HFFc6 (cell line): ENCODE measurements around the gene ALK. TPM values are rescaled to one million over a fixed set of nuclear protein-coding genes. Genes with fewer than 3 reads are reported as not detected.

Source experiments
- DNase-seq: peaks from one replicate; pipeline ENCODE4 v3.0.0-alpha.2; 2018
- H3K27ac Mint-ChIP-seq: 2 replicates; pipeline ENCODE4 v1.8.0; 2020; ENCODE audit warnings: mild to moderate bottlenecking, mixed read lengths
- H3K27me3 Mint-ChIP-seq: 2 replicates; pipeline ENCODE4 v1.8.0; 2021; ENCODE audit warnings: mild to moderate bottlenecking, moderate library complexity, mixed read lengths; ENCODE audit not compliant: insufficient read depth
- H3K36me3 Mint-ChIP-seq: 2 replicates; pipeline ENCODE4 v1.8.0; 2021; ENCODE audit warnings: low read depth, mixed read lengths
- H3K4me1 Mint-ChIP-seq: 2 replicates; pipeline ENCODE4 v1.8.0; 2020; ENCODE audit warnings: low read depth, mixed read lengths
- H3K4me3 Mint-ChIP-seq: 2 replicates; pipeline ENCODE4 v1.8.0; 2020; ENCODE audit warnings: mild to moderate bottlenecking, moderate library complexity, mixed read lengths
- H3K9me3 Mint-ChIP-seq: 2 replicates; pipeline ENCODE4 v1.8.0; 2020; ENCODE audit warnings: mild to moderate bottlenecking, mixed read lengths
- total RNA-seq, 6 experiments: library from RNA; stranded (reverse); fragmentation: NEBNext Ultra II Directional; extraction: Animal tissue kit (Norgen Biotek cat#: 25700); gene quantifications; 2 replicates in 1 of 6; 3 replicates in 5 of 6; pipeline ENCODE4 v1.2.3, GENCODE V29; 2021
- TF ChIP-seq, protein P1 (sequence below): fragments of 200-600 bp; sonication (generic); IDR thresholded peaks from 2 replicates; pipeline ENCODE4 v1.5.0; 2021; ENCODE audit warnings: antibody characterized with exemption, mild to moderate bottlenecking

ALK gene
- total RNA-seq, 6 experiments from 2014 or later = not detected

GRCh38 chr2:29509878-29510277 is 411.5 kb downstream of the ALK start:
- peaks cover 3% of the 10 kb centered on the region; the same call in 1 of the 2 replicates for H3K9me3 Mint-ChIP-seq
- H3K27ac Mint-ChIP-seq = no peak overlapping the region
- DNase-seq = no peak
- TF ChIP-seq, protein P1, sequence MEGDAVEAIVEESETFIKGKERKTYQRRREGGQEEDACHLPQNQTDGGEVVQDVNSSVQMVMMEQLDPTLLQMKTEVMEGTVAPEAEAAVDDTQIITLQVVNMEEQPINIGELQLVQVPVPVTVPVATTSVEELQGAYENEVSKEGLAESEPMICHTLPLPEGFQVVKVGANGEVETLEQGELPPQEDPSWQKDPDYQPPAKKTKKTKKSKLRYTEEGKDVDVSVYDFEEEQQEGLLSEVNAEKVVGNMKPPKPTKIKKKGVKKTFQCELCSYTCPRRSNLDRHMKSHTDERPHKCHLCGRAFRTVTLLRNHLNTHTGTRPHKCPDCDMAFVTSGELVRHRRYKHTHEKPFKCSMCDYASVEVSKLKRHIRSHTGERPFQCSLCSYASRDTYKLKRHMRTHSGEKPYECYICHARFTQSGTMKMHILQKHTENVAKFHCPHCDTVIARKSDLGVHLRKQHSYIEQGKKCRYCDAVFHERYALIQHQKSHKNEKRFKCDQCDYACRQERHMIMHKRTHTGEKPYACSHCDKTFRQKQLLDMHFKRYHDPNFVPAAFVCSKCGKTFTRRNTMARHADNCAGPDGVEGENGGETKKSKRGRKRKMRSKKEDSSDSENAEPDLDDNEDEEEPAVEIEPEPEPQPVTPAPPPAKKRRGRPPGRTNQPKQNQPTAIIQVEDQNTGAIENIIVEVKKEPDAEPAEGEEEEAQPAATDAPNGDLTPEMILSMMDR = no peak
- H3K4me1 Mint-ChIP-seq = no peaks in the 10 kb centered on the region; the same call in 1 of the 2 replicates
- H3K27me3 Mint-ChIP-seq = no peaks in the 10 kb centered on the region; the same call in none of the 2 replicates
- H3K36me3 Mint-ChIP-seq = no peaks in the 10 kb centered on the region; the same call in 1 of the 2 replicates
- H3K4me3 Mint-ChIP-seq = no peak overlapping the region

DNA sequence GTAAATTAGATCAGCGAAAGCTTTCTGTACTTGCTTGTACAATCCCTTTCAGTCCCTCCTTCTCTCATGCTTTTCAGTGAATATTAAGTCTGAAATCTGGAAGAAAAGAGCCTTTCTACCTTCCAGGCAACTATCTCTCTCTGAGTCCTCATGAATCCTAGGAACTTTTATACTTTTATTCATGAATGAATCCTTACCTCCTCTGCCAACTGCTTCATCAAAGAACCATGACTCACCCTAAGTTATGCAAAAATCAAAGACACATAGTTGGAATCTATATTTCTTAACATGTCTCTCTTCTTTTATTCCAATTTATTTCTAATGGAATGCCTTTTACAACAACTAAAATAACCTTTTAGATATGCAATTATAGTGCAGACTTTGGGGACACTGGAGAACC is 412.0 kb downstream of the ALK start:
- Mint-ChIP-seq H3K4me1 (no peaks in the 10 kb centered on the region; the same call in 1 of the 2 replicates), H3K4me3 (no peak overlapping the region), H3K9me3 (no peaks in the 10 kb centered on the region; the same call in 1 of the 2 replicates), H3K27ac (no peak overlapping the region), H3K27me3 (peaks cover 1% of the 10 kb centered on the region), H3K36me3 (no peaks in the 10 kb centered on the region; the same call in 1 of the 2 replicates)
- no peak for DNase-seq
- TF ChIP-seq, protein P1 = no peak

GRCh38 chr2:29504746-29505145 is 416.6 kb downstream of the ALK start:
- Mint-ChIP-seq H3K4me3 (no peak overlapping the region), H3K36me3 (no peaks in the 10 kb centered on the region), H3K9me3 (no peaks in the 10 kb centered on the region), H3K4me1 (peaks cover 10% of the 10 kb centered on the region; the same call in 1 of the 2 replicates), H3K27me3 (peaks cover 2% of the 10 kb centered on the region), H3K27ac (no peak overlapping the region)
- TF ChIP-seq, protein P1 = no peak
- DNase-seq = no peak

GRCh38 chr2:29502460-29502911 is 418.9 kb downstream of the ALK start:
- peaks cover 10% of the 10 kb centered on the region; the same call in 1 of the 2 replicates for H3K4me1 Mint-ChIP-seq

GRCh38 chr2:29497375-29497774 is 424.0 kb downstream of the ALK start:
- DNase-seq = no peak
- Mint-ChIP-seq H3K27me3 (peaks cover 3% of the 10 kb centered on the region; the same call in 1 of the 2 replicates), H3K27ac (no peak overlapping the region), H3K36me3 (no peaks in the 10 kb centered on the region), H3K4me3 (no peak overlapping the region), H3K4me1 (peaks cover 4% of the 10 kb centered on the region; the same call in 1 of the 2 replicates), H3K9me3 (no peaks in the 10 kb centered on the region)
- TF ChIP-seq, protein P1 = no peak

More at GRCh38 chr2:29502460-29502911, 418.9 kb downstream of the ALK start:
- TF ChIP-seq, protein P1 = no peak
- DNase-seq = peak; percentile 48
- Mint-ChIP-seq H3K27me3 (peaks cover 2% of the 10 kb centered on the region), H3K27ac (no peak overlapping the region), H3K9me3 (no peaks in the 10 kb centered on the region), H3K36me3 (no peaks in the 10 kb centered on the region), H3K4me3 (no peak overlapping the region)
